PC-3 (cell line): ENCODE measurements around the gene FMNL2. TPM values are rescaled to one million over a fixed set of nuclear protein-coding genes. Genes with fewer than 3 reads are reported as not detected.

Experiments
- ATAC-seq: fragments of 200-7000 bp; cut with Tn5 transposase; 2 replicates; pipeline ENCODE4 v1.9.1; 2020; ENCODE audit warnings: mild to moderate bottlenecking, moderate library complexity
- BruUV-seq: library from RNA; stranded (reverse); fragments of 400-500 nt; replicated peaks from 2 replicates; lab custom pipeline; 2021; lab: Mats Ljungman, UMichigan
- CTCF ChIA-PET: fragments of 300-600 bp; sonication (Branson Sonifier 250); formaldehyde crosslinking; loops from one replicate; lab custom pipeline; 2022; ENCODE audit warnings: antibody characterized with exemption; lab: Charles Lee
- POLR2A ChIA-PET: fragments of 300-600 bp; sonication (Branson Sonifier 250); formaldehyde crosslinking; loops from one replicate; lab custom pipeline; 2022; ENCODE audit warnings: antibody characterized with exemption; ENCODE audit not compliant: unreplicated experiment; lab: Charles Lee
- DNase-seq: peaks from one replicate; pipeline ENCODE4 v3.0.0-alpha.2; 2015
- H2AFZ ChIP-seq: fragments of 300-600 bp; sonication (generic); 2 replicates; pipeline ENCODE4 v1.6.0; 2016; ENCODE audit warnings: antibody characterized with exemption, low read length
- H3F3A ChIP-seq: fragments of 300-600 bp; sonication (generic); one replicate; pipeline ENCODE4 v1.6.0; 2017; ENCODE audit warnings: antibody characterized with exemption, low read length, control low read depth, mild to moderate bottlenecking; ENCODE audit not compliant: unreplicated experiment
- H3K27ac ChIP-seq: fragments of 300-600 bp; sonication (generic); 2 replicates; pipeline ENCODE4 v1.5.1; 2016; ENCODE audit warnings: mild to moderate bottlenecking, low read length
- H3K27me3 ChIP-seq: fragments of 300-600 bp; sonication (generic); 2 replicates; pipeline ENCODE4 v1.6.1; 2016; ENCODE audit warnings: low read length, mixed read lengths
- H3K36me3 ChIP-seq: fragments of 300-600 bp; sonication (generic); 2 replicates; pipeline ENCODE4 v1.6.1; 2016; ENCODE audit warnings: low read depth, mixed run types, low read length, mixed read lengths
- H3K4me1 ChIP-seq: fragments of 300-600 bp; sonication (generic); 2 replicates; pipeline ENCODE4 v1.5.1; 2016; ENCODE audit warnings: low read length; ENCODE audit not compliant: insufficient read depth
- H3K4me2 ChIP-seq: fragments of 300-600 bp; sonication (generic); 2 replicates; pipeline ENCODE4 v1.6.0; 2016; ENCODE audit warnings: low read length
- H3K4me3 ChIP-seq: fragments of 300-600 bp; sonication (generic); 2 replicates; pipeline ENCODE4 v1.5.1; 2016; ENCODE audit warnings: mild to moderate bottlenecking, low read length, mixed read lengths
- H3K79me2 ChIP-seq: fragments of 300-600 bp; sonication (generic); 2 replicates; pipeline ENCODE4 v1.6.1; 2017; ENCODE audit warnings: low read length, mixed read lengths
- H3K9ac ChIP-seq: fragments of 300-600 bp; sonication (generic); 2 replicates; pipeline ENCODE4 v1.6.0; 2016; ENCODE audit warnings: mild to moderate bottlenecking, low read length
- H3K9me2 ChIP-seq: fragments of 300-600 bp; sonication (generic); replicated peaks from 2 replicates; pipeline ENCODE4 v1.6.1; 2016; ENCODE audit warnings: mixed run types, low read length, mixed read lengths
- H3K9me3 ChIP-seq: fragments of 300-600 bp; sonication (generic); 2 replicates; pipeline ENCODE4 v1.6.1; 2016; ENCODE audit warnings: low read length, mixed read lengths
- H4K20me1 ChIP-seq: fragments of 300-600 bp; sonication (generic); 2 replicates; pipeline ENCODE4 v1.6.1; 2016; ENCODE audit warnings: low read length, mixed read lengths
- EZH2 ChIP-seq: fragments of 300-600 bp; sonication (generic); IDR thresholded peaks from one replicate; pipeline ENCODE4 v1.6.1; 2017; ENCODE audit warnings: antibody characterized with exemption, mild to moderate bottlenecking, low read length; ENCODE audit not compliant: unreplicated experiment
- EZH2phosphoT487 ChIP-seq: fragments of 300-600 bp; sonication (generic); IDR thresholded peaks from 2 replicates; pipeline ENCODE4 v1.6.1; 2018; ENCODE audit warnings: mild to moderate bottlenecking, antibody characterized with exemption, low read length, borderline replicate concordance
- intact Hi-C: fragments of 100-400 bp; cut with micrococcal nuclease; formaldehyde crosslinking; loops from 2 replicates; pipeline ENCODE4 v1.9.0; 2023
- total RNA-seq: library from RNA; depleted of rRNA; stranded (reverse); fragments of >200 nt; gene quantifications from 2 replicates; pipeline ENCODE4 v1.2.3, GENCODE V29; 2014
- TF ChIP-seq, protein P1 (sequence below): fragments of 300-600 bp; sonication (generic); conservative IDR thresholded peaks from 2 replicates; pipeline ENCODE4 v1.5.1; 2017; ENCODE audit warnings: antibody characterized with exemption, low read depth, mild to moderate bottlenecking, low read length

FMNL2 gene
- total RNA-seq, 1 experiment from 2014 or later, result 15.8 TPM

GRCh38 chr2:152493417-152493816, 158.4 kb downstream of the FMNL2 start:
- Histone ChIP-seq H3K9ac (no peak overlapping the region), H3K4me2 (no peak overlapping the region), H3K27ac (no peak overlapping the region), H3K9me2 (no peaks in the 10 kb centered on the region), H3K4me3 (no peak overlapping the region), H3K4me1 (peaks cover 16% of the 10 kb centered on the region), H4K20me1 (no peaks in the 10 kb centered on the region), H3K27me3 (no peaks in the 10 kb centered on the region), H3K79me2 (peaks cover 35% of the 10 kb centered on the region; the same call in 1 of the 2 replicates), H3F3A (no peaks in the 10 kb centered on the region), H3K9me3 (no peaks in the 10 kb centered on the region), H3K36me3 (no peaks in the 10 kb centered on the region), H2AFZ (no peak overlapping the region)
- CTCF ChIA-PET, result no interaction called here
- POLR2A ChIA-PET, result no interaction called here
- intact Hi-C loops, result no loop called here
- TF ChIP-seq EZH2phosphoT487, result no peak
- TF ChIP-seq, protein P1, sequence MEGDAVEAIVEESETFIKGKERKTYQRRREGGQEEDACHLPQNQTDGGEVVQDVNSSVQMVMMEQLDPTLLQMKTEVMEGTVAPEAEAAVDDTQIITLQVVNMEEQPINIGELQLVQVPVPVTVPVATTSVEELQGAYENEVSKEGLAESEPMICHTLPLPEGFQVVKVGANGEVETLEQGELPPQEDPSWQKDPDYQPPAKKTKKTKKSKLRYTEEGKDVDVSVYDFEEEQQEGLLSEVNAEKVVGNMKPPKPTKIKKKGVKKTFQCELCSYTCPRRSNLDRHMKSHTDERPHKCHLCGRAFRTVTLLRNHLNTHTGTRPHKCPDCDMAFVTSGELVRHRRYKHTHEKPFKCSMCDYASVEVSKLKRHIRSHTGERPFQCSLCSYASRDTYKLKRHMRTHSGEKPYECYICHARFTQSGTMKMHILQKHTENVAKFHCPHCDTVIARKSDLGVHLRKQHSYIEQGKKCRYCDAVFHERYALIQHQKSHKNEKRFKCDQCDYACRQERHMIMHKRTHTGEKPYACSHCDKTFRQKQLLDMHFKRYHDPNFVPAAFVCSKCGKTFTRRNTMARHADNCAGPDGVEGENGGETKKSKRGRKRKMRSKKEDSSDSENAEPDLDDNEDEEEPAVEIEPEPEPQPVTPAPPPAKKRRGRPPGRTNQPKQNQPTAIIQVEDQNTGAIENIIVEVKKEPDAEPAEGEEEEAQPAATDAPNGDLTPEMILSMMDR, result no peak
- no peak for TF ChIP-seq EZH2
- no TSS peak for BruUV-seq
- no peak for DNase-seq
- ATAC-seq, result no peak

DNA sequence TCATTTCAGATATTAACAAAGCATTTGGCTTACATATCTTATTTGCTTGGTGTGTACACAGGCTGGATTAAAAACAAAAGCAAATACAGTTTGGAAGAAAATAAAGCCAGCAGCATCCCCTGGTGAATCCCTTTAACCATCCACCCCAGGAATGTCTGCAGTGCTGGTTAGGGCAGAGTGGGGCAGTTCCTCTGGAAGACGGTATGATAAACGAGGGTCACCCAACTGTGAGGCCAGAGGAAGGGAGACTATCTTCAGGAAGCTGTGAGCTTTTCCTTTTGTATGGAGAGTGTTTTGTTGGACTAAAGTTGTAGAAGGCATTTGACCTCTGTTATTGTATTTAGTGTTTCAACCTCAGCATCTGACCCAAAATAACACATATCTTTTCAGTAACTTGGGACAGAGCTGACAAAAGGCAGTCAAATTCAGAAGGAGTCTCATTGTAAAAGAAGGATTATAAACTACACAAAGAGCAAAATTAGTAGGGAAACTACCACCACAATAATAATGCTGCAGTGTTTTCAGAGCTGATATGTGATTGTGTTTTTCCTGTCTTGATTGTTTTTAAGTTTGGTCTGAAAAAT, 159.1 kb downstream of the FMNL2 start:
- H3K9ac ChIP-seq, result no peak overlapping the region
- H3K4me2 ChIP-seq, result no peak overlapping the region
- ChIA-PET CTCF (no interaction called here), POLR2A (no interaction called here)
- intact Hi-C loops, result no loop called here
- no peaks in the 10 kb centered on the region for H3K27me3 ChIP-seq
- H3K36me3 ChIP-seq, result no peaks in the 10 kb centered on the region
- no peaks in the 10 kb centered on the region for H3K9me3 ChIP-seq
- H3K9me2 ChIP-seq, result no peaks in the 10 kb centered on the region
- no peak overlapping the region for H3K4me3 ChIP-seq
- no peak overlapping the region for H3K27ac ChIP-seq
- BruUV-seq, result no TSS peak
- H3K4me1 ChIP-seq, result peaks cover 18% of the 10 kb centered on the region
- no peak overlapping the region for H2AFZ ChIP-seq
- no peak for TF ChIP-seq EZH2phosphoT487
- TF ChIP-seq, protein P1, result no peak
- no peak for TF ChIP-seq EZH2
- no peaks in the 10 kb centered on the region for H3F3A ChIP-seq
- ATAC-seq (no peak; the same call in 1 of the 2 replicates), DNase-seq (no peak)
- peaks cover 41% of the 10 kb centered on the region; the same call in 1 of the 2 replicates for H3K79me2 ChIP-seq
- no peaks in the 10 kb centered on the region for H4K20me1 ChIP-seq

DNA sequence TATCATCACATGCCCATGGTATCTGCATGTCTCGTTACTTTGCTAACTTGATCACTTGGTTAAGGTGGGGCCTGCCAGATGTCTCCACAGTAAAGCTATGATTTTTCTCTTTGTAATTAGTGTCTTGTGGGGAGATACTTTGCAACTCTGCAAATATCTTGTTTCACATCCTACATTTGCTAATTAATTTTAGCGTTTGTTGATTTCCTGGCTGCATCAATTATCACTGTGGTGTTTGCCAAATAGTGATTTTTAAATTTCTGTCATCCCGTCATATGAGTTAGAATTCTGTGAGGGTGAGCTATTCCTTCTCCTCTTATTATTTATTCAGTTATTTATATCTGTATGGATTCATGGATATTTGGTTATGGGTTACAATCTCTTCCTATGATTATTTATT, 161.4 kb downstream of the FMNL2 start:
- TF ChIP-seq EZH2, result no peak
- TF ChIP-seq, protein P1, result no peak
- no peak for TF ChIP-seq EZH2phosphoT487

More for the DNA sequence above, 161.4 kb downstream of the FMNL2 start:
- H3K9ac ChIP-seq, result no peak overlapping the region
- H3K4me2 ChIP-seq, result no peak overlapping the region
- no peak for DNase-seq
- no peaks in the 10 kb centered on the region for H3F3A ChIP-seq
- no peak overlapping the region for H3K4me3 ChIP-seq
- ATAC-seq, result no peak
- no peaks in the 10 kb centered on the region for H3K36me3 ChIP-seq
- H3K79me2 ChIP-seq, result peaks cover 55% of the 10 kb centered on the region; the same call in 1 of the 2 replicates
- no peaks in the 10 kb centered on the region for H4K20me1 ChIP-seq
- H3K4me1 ChIP-seq, result peaks cover 18% of the 10 kb centered on the region
- CTCF ChIA-PET, result no interaction called here
- H3K9me3 ChIP-seq, result no peaks in the 10 kb centered on the region
- POLR2A ChIA-PET, result no interaction called here
- H3K27ac ChIP-seq, result no peak overlapping the region
- no peak overlapping the region for H2AFZ ChIP-seq
- no peaks in the 10 kb centered on the region for H3K9me2 ChIP-seq
- no peaks in the 10 kb centered on the region for H3K27me3 ChIP-seq
- no TSS peak for BruUV-seq
- intact Hi-C loops, result no loop called here
